Stimulated activated CD4-positive, alpha-beta T cell treated with anti-CD3 and anti-CD28 coated beads, Interleukin-15, amount 100 ng/mL, for 48 hours (primary cell): Measurements from ENCODE around the gene CNKSR1.
"Not testable (repeated sequence)": the region's sequence is repeated elsewhere in the genome, so short reads cannot be mapped to it uniquely, and the experiment has no call there.

Source experiments
- DNase-seq, 2 donors: peaks; one replicate each; pipeline ENCODE4 v3.0.0-alpha.2; 2020; ENCODE audit warnings: low read depth in 2 of 2

CNKSR1 gene

GRCh38 chr1:26225033-26225831, 47.9 kb downstream of the CNKSR1 start:
- DNase-seq = peak; percentile 17 to 39

DNA sequence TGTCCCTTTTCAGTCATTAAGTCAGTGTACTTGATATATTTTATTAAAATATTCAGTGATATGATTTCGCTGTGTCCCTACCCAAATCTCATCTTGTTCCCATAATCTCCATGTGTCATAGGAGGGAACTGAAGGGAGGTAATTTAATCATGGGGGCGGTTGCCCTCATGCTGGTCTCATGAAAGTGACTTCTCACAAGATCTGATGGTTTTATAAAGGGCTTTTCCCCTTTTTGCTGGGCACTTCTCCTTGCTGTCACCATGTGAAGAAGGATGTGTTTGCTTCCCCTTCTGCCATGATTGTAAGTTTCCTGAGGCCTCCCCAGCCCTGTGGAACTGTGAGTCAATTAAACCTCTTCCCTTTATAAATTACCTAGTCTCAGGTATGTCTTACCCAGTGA, 53.4 kb downstream of the CNKSR1 start:
- not testable (repeated sequence) for DNase-seq

DNA sequence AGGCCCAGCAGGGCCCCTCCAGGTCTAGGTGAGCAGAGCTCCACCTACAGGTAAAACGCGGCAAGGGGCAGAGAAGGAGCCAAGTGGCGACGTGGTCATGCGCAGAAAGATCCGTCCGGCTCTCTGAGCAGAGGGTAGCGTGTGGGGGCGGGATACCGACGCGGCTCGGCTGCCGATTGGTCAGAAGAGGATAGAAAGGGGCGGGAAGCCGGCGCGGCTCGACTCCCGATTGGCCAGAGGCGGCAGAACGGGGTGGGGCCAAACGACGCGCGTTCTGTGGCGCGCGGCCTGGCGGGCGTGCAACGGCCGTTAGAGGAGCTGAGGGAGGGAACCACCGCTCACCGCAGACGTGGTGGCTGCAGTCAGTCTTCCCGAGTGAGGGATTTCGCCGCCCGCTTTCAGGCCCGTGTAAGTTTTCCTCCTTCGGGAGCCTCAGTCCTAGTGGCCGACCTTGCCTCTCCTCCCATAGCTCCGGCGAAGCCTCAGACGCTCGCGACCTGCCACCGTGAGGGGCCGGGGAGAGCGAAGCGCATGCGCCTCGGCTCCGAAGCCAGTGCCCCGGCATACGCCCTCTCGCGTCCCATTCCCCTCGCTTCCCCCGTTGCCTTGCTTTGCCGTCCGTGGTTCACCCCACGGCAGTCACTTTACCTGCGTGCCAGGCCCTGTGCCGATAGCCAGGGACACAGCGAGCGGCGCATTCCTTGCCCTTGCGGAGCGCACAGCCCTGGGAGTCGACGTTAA, 56.8 kb downstream of the CNKSR1 start, which contains the start of gene CEP85:
Gene CEP85 (plus strand): TSS at position 298 of the 741 bp plus-strand sequence. CDS start 5,584 bp downstream, outside the sequence.
- DNase-seq = peak; percentile 98 to 99

- DNase-seq = no peak
Measured at GRCh38 chr1:26234644-26235370, 57.5 kb downstream of the CNKSR1 start.

GRCh38 chr1:26237230-26237966, 60.1 kb downstream of the CNKSR1 start:
- no peak for DNase-seq
